HG02763 (cell line): ENCODE measurements around the gene DIO3.

ENCODE experiments used
- ATAC-seq: cut with Tn5 transposase; IDR thresholded peaks from one replicate; pipeline ENCODE4 v1.9.1; 2021; ENCODE audit warnings: mild to moderate bottlenecking, moderate library complexity; ENCODE audit not compliant: unreplicated experiment

Gene DIO3

DNA sequence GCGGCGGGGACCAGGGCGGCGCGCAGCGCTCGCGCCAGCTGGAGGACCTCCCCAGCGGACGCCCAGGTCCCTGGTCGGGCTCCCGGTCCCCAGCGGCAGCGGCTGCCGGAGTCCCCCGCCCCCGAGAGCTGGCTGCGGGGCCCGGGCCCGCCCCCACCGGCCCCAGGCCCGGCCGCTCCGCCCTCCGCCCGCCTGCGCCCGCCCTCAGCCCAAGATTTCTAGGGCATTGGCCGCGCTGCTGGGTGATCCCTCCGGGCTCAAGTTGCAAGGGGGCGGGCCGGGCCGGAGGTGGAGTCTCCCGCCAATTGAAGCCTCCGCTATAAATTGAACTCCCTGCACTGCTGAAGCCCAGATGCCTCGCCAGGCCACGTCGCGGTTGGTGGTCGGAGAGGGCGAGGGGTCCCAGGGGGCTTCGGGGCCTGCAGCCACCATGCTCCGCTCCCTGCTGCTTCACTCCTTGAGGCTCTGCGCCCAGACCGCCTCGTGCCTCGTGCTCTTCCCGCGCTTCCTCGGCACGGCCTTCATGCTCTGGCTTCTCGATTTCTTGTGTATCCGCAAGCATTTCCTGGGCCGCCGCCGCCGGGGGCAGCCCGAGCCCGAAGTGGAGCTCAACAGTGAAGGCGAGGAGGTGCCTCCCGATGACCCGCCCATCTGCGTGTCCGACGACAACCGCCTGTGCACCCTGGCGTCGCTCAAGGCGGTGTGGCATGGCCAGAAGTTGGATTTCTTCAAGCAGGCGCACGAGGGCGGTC is at the start of gene DIO3:
Gene DIO3, plus strand, starts transcription at position 351 of the 752 bp plus-strand sequence.
- no peak for ATAC-seq

DNA sequence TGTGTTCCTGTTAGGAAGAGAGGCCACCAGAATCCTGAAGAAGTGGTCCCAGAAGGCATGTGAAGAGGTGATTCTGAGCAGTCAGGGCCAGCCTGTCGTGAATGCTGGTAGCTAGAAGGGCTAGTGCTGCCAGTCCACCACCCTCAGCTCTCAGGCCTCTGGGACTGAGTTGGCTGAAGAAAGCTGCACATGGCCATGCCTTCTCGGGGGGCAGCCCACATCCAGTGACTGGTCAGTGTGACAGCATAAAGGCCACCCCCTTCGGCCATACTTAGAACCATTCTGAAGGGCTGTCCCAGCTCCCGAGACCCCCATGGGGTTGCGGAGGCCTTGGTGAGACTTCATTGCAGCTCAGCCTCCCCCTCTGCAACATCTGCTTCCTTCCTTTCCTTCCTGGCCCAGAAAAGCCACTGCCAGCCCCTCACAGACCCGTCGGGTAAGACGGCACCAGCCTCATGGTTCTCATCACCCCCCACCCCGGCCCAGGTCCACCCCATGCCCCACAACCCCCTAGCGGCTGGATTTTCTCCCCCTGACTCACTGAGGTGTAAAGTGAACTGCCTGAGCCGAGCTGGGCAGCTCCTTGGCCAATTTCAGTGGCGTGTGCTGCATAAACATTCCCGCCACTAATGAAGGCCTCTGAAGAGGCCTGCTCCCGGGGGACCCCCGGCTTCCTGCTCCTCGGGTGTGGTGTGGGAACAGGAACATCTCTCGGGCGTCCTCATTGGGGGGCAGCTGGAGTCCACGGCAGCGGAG is 49.5 kb upstream of the DIO3 start:
- no peak for ATAC-seq

DNA sequence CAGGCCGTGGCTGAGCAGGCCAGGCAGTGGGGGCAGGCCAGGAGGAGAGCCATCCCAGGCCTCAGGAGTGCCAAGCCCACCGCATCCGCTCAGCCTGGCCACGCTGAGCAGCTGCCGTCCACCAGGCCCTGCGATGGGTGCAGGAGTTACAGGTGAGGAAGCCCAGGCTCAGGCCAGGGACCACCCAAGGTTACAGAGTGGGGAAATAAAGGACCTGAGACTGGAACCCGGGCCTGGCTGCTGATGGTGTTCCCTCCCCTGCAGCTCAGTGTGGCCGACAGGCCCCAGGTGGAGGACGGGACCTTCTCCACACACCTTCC is 49.0 kb upstream of the DIO3 start:
- ATAC-seq = no peak

DNA sequence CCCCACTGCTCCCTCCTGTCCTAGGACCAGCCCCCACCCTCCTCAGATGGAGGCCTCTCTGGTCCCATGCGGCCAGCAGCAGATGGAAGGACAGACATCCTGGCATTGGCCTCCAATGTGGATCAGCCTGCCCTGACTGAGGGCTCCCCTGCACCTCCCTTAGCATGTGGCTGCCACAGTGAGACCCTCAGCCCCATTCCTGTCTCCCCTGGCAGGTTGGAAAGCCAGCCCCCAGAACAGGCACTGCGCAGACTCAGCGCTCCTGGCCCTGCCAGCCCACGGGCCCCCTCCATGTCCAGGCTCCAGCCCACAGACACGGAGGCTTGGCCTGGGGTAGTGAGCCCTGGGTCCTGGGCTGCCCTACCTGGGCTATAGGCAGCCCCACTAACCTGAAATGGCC is 47.2 kb upstream of the DIO3 start:
- no peak for ATAC-seq

DNA sequence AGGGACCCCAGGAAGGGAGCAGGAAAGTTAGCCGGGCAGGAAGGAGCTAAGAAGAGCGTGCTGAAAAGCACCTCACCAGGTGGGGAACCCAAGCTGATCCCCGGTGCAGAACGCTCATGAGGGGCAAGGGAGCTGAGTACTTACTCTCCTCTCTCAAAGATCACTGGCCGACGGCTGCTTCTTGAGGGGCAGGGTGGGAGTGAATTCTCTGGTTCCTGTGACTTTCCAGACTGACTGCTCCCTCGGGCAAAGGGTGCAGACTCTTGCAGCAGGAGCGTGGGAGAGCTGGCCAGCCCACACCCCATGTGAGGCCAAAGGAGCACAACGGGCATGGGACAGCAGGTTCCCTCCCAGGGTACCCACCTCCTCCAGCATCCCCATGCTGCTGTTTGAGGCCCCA is 44.9 kb upstream of the DIO3 start:
- ATAC-seq = no peak

DNA sequence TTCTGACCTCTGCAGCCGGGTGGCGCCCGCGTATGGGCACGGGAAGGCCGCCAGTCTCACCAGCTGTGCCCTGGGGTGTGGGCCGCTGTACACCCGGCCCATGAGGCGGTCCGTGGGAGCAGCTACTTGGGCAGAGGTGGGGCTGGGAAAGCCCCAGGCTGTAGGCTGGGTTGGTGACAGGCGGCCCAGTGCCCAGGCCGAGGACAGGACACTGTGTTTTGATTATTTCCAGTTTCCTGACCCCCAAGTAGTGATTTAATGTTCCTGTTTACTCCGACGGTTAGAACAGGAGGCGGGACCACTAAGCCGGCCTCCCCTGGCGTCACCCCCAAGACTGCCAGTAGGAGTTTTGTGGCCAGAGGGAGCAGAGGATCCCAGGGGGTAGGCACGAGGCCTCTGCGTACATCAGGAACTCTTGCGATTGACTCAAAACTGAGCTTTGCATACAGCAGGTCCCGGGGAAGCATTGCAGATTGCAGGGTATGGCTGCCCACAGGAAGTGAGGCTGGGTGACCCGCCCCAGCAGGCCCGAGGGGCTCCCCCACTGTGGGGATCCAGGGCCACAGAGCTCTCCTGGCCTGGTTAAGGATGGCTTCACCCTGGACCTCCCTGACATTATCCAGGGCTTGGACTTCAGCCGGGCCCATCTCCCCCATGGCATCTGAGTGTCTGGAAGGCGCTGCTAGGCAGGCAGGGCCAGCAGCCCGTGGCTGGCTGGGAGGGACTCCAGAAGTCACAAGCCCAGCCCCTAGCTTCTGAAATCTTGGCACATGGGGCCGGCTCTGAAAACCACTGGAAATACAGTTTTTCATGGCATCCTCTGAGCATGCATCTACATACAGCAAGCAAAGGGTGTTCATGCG is 42.5 kb upstream of the DIO3 start:
- no peak for ATAC-seq

DNA sequence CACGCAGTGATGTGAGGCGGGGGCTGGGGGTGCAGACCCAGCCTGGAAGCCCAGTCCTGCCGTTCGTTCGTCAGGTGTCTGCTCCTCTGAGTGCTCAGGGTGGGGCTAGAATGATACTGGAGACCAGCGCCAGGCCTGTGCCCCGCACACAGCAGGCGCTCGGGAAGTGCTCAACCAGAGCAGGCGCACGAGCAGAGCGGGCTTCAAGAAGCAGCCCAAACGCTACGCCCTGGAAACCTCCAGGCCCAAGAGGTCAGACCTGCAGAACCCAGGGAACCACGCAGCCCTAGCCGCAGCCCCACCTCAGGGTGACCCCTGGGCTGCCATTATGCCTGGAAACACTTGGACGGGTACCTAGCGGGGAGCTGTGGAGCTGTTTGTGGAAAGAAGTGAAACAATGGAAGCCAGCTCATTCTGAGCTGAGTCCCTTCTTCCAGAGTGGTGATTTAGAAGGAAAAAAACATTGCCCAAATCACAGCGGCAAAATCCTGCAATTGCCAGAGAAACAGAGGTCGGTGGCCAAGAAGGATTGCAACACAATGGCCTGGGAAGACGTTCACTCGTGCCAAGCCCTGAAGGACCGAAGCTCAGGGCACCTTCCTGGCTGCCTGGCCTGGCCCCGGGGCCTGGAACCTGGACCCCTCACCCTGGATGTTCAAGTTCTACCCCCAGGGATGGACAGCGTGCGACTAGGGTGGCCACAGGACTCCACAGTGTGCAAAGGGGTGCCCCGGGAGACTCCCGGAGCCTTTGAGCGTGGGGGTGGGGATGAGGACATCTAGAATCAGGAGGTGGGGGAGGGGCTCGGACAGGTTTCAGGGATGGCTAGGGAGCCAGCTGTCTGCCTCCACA is 40.4 kb upstream of the DIO3 start:
- no peak for ATAC-seq

DNA sequence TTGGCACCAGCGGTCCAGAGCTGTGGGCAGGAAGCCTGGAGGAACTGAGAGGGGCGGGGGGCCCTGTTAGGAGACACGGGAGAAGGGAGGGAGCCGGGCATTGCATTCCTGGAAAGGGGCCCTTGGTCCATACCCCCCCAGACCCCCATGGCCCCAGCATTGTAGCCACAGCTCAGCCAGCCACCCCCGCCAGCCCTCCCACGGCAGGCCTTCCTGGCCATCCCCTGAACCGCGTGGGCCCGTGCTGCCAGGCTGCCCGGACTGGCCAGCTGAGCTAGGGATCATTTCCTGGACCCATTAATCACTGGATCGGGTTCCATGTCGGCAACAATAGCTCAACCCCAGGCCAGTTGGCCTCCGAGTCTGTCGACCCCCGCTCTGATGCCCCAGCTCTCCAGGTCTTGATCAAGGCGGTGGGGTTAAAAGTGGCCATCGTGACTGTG is 39.8 kb upstream of the DIO3 start:
- ATAC-seq = no peak

DNA sequence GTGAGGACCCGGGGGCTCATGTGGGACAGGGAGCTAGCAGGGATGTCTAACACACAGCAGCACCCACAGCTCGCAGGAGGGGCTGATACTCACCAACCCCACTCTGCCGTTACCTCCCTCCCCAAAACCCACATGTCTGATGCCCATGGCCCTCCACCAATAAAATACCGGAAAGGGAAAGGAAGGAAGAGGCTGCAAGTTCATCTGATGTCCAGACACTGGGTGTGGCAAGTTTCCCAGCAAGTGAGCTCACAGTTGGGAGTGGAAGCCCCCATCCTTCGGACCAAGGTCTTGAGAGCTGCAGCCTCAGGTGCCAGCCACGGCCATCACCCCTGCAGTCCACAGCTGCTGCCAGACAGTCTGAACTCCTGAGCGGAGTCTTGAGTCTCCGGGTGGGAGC is 39.3 kb upstream of the DIO3 start:
- no peak for ATAC-seq

DNA sequence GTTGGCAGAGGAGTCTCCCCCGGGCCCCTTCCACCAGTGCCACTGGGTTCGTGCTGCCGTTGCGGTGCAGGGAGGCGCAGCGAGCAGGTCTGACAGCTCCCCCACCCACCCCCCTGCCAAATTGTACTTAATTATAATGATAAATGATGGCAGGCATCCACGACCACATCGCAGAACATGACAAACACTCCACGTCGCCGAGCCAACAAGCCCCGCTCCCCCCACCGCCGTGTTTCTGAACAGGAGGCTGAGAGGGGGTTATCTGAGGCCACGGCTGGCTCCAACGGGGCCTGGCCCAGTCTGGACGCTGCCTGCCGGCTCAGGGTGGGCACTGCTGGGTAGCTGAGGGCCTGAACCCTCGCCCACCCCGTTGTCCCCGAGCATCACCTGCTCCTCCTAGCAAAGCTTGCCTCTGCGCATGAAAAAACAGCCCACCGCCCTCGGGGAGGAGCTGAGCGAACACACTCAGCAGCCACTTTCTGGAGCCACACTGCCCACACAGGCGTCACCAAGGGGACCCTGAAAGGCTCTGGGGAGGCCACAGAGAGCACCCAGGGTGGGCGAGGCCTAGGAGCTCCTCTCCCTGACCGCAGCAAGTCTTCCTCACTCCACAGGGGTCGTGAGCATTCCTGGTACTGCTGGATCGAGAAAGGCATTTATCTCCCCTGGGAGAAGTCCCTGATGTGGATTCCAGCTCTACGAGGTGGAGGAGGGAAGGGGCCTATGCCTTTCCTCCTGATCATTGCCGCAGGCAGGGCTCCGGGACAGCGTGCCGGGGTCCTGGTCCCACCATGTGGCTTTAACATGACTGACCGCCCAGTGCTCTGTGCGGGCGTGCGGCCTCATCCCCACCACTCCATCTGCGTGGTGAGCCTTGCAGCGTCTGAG is 35.4 kb upstream of the DIO3 start:
- ATAC-seq = no peak

DNA sequence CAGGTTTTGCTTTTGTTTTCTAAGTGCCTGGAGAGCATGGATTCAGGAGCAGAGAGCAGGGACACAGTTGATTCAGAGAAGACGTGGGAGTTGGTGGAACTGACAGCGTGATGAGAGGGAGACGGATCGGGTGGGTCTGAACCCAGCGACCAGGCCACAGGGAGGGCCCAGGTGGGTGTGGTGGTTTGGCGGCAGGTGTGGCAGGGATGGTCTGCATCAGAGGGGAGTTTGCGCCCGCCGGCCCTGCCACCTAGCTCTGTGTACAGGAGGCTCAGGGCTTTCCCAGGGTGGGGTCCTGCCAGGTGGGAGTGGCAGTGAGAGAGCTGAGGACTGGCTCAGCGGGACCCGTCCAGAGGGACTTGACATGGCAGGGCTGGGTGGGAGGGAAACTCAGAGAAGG is 33.3 kb upstream of the DIO3 start:
- no peak for ATAC-seq

DNA sequence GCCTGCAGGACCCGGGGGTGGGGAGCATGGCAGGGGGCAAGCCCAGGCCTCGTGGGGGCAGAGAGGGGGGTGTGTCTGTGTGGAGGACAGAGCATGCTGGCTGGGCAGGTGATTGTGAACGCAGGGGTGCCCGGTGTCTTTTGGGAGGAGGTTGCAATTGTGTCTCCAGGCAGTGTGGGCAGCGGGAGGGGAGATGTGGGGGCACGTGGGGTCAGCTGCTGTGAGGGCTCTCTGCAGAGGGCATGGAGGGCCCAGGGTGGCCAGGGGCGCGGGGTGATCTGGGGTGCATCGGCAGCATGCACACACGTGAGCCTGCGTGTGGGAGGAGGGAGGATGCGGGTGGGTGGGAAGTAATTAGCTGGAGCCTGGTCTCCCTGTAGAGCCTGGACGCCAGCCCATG is 32.2 kb upstream of the DIO3 start:
- ATAC-seq = no peak

DNA sequence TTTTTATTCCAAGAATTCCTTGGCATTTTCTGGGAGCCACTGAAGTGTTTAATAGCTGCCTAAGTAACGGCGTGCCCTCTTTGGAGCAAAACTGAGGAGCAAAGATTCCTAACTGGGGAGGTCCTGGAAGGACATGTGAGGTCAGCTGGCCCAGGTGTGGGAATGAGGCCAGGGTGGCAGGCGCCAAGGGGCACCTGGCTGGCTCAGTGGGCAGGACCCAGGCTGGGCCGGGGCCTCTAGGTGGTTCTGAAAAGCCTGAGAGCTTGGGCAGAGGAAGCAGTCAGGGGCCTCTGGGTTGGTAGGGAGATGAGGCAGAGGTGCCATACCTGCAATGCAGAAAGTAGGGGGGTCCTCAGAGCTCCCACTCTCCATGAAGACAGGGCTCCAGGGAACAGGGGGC is 27.1 kb upstream of the DIO3 start:
- ATAC-seq = no peak

DNA sequence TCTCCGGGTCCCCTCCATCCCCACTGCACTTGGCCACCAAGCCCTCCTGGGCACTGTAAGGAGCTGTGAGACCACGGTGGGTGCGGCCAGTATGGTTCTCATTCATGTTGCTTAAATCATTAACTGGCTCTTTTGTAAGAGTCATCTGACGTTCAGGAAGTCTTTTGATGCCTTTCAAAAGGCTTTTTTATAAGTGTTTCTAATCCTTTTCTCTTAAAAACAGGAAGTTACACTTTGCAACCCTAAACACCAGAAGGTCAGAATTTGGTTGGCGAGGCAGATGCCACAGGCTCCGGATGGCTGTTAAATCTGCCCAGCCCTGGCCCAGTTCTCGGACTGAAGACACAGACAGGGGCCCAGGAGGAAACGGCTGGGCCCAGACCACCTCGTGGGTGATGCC is 26.1 kb upstream of the DIO3 start:
- no peak for ATAC-seq

DNA sequence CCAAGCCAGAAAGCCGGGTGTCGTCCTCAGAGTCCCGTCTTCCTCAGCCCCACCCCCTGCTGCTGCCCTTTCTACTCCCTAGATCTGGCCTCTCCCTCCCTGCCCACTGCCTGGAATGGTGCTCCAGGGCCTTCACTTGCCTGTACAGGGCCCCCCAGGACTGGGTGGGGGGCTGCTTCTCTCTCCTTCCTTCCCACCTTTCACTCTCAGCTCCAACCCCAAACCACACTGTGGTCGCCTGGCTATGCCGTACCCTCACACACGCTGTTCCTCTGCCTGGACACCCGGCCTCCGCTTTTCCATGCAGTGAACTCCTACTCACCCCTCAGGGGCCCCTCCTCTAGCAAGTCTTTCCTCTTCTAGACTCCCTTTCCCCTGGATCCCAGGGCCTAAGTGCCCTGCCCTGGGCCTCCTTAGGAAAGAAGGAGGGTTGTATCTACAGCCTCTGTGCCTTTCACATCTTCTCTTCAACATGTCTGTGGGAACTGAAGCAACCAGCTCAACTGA is 25.5 kb upstream of the DIO3 start:
- no peak for ATAC-seq

DNA sequence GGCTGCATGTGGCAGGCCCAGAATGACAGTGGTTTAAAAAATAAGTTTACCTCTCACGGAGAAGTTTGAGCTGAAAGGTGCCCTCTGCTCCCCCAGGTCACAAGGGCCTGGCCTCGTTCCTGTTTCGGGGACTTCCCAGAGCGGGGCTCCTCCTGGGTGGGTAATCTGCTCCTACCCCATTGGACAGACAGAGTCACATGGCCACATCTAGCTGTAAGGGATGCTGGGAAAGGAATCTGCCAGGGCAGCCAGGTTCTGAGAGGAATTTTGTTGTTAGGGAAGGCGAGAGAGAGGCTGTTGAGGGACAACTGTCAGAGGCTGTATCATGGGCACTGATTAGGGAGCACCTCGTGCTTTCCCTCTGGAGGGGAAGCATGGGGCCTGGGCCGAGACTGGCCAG is 24.0 kb upstream of the DIO3 start:
- no peak for ATAC-seq

DNA sequence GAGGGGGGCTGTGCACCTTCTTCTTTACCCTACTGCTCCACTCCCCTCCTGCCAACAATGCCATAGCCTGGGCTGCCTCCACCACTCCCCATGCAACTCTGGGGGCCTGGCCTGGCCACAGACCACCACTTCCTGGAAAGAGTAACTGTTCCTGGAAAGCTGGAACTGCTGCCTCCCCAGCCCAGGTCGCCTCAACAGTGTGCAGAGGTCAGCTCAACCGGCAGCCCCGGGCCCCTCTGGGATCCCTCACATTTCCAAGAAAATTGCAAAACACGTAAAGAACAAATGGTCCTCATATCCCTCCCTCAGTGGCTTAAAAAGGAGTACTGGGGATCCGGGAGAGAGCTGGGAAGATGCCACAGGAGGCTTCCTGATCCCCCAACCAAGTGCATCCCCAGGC is 22.4 kb upstream of the DIO3 start:
- no peak for ATAC-seq

DNA sequence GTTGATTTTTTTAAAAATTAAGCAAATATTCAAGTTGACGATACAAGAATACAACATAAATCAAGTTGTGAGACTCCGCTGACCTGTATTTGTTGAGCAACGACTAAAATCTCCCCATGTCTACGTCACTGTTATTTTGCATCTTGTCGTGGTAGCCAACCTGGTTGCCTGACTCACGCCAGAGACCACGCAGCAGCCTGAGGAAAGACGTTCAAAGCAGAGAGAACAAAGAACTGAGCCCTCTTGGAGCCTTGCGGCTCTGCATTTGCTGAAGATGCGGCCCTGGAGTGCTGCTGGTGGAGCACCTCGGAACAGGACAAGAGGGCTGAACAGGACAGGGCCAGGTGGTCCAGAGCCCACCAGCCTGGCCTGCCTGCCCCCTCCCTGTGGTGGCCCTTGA is 21.4 kb upstream of the DIO3 start:
- no peak for ATAC-seq
